EL (cell line): Measurements from ENCODE around the gene SPATA25.

Source experiments
- DNase-seq: peaks from one replicate; pipeline ENCODE4 v3.0.0-alpha.2; 2016

The SPATA25 gene

GRCh38 chr20:45863543-45864470 is 23.6 kb downstream of the SPATA25 start:
- no peak for DNase-seq

- no peak for DNase-seq
These were observed 26.0 kb downstream of the SPATA25 start for GRCh38 chr20:45861221-45862075.

GRCh38 chr20:45860560-45861220 is 26.7 kb downstream of the SPATA25 start:
- DNase-seq = no peak

- no peak for DNase-seq
These were observed 27.5 kb downstream of the SPATA25 start for GRCh38 chr20:45859916-45860315.

- DNase-seq = no peak
These were observed 29.6 kb downstream of the SPATA25 start for GRCh38 chr20:45857882-45858216.

- peak; percentile 100 for DNase-seq
These were observed 30.1 kb downstream of the SPATA25 start, which contains the start of the genes ACOT8 and ZSWIM3 for GRCh38 chr20:45857114-45857881. TSS of gene ACOT8 (minus strand) at chr20:45857392. CDS start at chr20:45857315, 77 bp downstream. TSS of gene ZSWIM3 (plus strand) at chr20:45857614. CDS start at chr20:45857826, 212 bp downstream.

- no peak for DNase-seq
These were observed 33.9 kb downstream of the SPATA25 start for GRCh38 chr20:45853484-45853883.

- DNase-seq = no peak
These were observed 35.1 kb downstream of the SPATA25 start for GRCh38 chr20:45852326-45852725.

GRCh38 chr20:45851501-45851900 is 35.9 kb downstream of the SPATA25 start:
- DNase-seq = no peak

- no peak for DNase-seq
These were observed 36.5 kb downstream of the SPATA25 start for GRCh38 chr20:45850926-45851325.

- DNase-seq = no peak
These were observed 37.2 kb downstream of the SPATA25 start for GRCh38 chr20:45850238-45850637.

GRCh38 chr20:45848969-45849582 is 38.3 kb downstream of the SPATA25 start:
- no peak for DNase-seq

GRCh38 chr20:45848421-45848820 is 39.0 kb downstream of the SPATA25 start:
- DNase-seq = no peak

GRCh38 chr20:45845452-45845851 is 42.0 kb downstream of the SPATA25 start:
- DNase-seq = no peak

GRCh38 chr20:45843506-45843905 is 43.9 kb downstream of the SPATA25 start:
- no peak for DNase-seq

GRCh38 chr20:45842169-45842812 is 45.1 kb downstream of the SPATA25 start:
- DNase-seq = peak; percentile 30

- no peak for DNase-seq
These were observed 45.9 kb downstream of the SPATA25 start for GRCh38 chr20:45841407-45842129.

GRCh38 chr20:45840700-45841198 is 46.7 kb downstream of the SPATA25 start:
- DNase-seq = no peak

GRCh38 chr20:45836841-45837240 is 50.6 kb downstream of the SPATA25 start:
- DNase-seq = no peak
